Stimulated activated naive CD4-positive, alpha-beta T cell (primary cell): ENCODE measurements around the gene TSPAN15.
"Not testable (repeated sequence)": the region's sequence is repeated elsewhere in the genome, so short reads cannot be mapped to it uniquely, and the experiment has no call there.

Source experiments
- DNase-seq, 6 experiments: peaks; one replicate each; lab custom pipeline; 2025; lab: John Stamatoyannopoulos, UW

The TSPAN15 gene

GRCh38 chr10:69503001-69503895, 52.0 kb downstream of the TSPAN15 start:
- no peak for DNase-seq

DNA sequence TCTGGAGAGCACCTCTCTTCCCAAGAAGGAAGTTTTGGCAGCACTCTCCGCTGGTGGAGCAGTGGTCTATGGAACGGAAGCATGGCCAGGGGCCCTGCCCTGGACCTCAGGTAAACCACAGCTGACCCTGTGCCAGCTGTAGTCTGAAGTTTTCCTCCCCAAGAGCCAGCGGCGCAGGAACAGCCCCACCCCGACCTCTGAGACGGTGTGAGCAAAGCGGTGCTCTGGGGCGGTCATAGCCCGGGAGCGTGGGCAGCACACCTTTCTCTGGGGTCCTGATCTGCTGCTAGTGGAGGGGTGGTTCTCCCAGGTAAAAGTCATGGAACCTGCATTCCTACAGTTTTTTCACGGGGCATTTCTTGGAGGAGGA, 52.6 kb downstream of the TSPAN15 start:
- DNase-seq = no peak

DNA sequence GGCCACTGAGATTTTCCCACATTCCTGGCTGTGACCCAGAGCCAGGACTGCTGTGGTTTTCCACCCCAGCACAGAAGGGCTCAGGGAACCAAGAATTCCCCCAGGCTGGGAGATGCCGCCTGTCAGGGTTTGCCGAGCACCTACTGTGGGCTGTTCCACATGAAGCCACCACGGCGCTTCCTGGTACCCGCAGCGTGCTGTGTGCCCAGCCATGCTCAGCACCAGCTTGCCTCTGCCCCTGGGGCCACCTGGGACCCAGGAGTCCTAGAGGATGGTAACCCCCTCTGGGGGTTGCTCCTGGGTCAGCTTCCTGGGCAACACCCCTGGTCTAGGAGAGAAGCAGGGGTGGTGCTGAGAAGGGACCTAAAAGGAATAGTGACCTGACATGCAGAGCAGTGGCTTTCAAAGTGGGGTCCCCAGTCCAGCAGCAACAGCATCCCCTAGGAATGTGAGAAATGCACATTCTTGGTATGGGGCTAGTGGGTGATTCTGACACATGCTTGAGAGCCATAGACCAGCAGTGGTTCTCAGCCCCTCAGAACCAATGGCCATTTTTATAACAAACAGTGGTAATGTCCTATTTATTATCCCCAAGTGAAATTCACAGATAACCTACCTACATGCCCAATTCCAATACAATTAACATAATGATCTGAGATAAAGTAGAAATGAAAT, 53.4 kb downstream of the TSPAN15 start:
- no peak for DNase-seq

DNA sequence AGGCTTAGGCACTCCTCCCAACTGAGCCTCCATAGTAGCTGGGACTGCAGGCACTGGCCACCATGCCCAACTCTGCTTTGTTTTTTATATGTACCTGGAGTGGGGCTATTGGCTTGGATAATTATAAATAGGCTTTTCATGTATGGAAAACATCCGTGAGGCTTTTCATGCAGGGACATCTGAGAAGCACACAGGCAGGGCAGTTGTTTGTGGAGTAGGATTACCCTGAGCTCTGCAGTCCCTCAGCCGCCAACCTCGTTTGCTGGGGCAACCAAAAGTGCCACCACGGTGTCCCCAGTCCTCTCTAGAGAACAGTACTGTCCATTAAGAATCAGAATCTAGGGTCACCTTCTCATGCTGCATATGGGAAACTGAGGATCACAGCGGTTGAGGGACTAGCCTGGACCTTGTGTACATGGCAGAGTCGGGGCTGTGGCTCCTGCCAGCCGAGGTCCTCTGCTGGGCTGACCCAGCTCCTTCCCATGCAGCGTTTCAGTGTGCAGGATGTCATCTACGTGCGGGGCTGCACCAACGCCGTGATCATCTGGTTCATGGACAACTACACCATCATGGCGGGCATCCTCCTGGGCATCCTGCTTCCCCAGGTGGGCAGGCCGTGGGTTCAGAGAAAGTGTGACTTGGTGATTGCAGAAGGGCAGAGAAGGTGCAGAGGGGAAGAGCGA, 54.5 kb downstream of the TSPAN15 start:
- DNase-seq = no peak

DNA sequence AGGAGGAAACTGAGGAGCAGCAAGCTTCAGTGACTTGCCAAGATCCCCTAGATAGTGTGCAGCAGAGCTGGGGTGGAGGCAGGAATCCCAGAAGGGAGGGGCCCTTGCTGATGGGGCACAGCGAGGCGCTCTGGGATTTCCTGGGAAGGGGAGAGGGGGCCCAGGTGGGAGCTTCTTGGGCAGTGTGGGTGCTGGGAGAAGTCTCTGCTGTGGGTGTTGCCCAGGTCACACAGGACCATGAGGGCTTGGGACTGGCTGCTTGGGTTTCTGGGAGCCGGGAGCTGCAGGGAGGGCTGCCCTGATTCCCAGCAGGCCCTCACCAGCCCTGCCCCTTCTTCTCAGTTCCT, 55.2 kb downstream of the TSPAN15 start:
- DNase-seq = no peak

GRCh38 chr10:69506834-69507713, 55.8 kb downstream of the TSPAN15 start:
- DNase-seq = no peak

- no peak for DNase-seq
These were observed 57.6 kb downstream of the TSPAN15 start for GRCh38 chr10:69508738-69509340.

- DNase-seq = no peak
These were observed 61.6 kb downstream of the TSPAN15 start for GRCh38 chr10:69512901-69513300.

DNA sequence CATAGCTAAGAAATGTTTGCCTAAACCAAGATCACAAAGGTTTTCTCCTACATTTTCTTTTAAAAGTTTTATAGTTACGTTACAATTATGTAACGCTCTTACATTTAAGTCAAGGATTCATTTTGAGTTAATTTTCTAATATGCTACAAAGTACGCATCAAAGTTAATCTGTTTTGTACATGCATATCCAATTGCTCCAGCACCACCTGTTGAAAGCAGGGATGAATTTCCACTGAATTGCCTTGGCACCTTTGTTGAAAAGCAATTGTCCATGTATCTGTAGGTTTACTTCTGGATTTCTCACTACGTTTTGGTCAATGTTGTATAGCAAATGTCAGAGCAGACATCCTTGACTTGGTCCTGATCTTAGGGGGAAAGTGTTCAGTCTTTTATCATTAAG, 62.4 kb downstream of the TSPAN15 start:
- no peak for DNase-seq

DNA sequence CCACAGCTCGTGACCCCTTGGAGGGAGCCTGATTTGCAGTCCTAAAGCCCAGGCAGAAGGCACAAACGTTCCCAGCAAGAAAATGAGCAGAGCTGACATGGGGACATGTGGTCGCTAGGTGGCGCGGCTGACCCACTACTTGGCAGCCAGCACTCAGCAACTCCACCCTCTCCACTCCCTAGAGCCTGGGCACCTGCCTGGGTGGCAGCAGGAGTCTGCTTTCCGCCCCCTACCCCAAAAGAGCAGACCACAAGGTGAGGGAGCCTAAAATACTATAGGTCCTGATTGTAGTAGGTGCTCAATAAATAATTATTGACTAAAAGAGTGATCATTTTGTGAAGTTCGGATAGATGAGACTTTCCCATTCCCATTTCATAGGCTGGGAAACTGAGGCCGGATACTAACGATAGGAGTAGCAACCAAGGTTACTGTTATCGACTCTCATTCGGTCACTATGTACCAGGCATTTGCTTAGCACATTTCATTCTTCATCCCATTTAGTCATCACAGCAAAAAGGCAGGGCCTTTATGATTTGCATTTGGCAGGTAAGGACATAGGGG, 64.5 kb downstream of the TSPAN15 start:
- DNase-seq = peak; percentile 61 to 82 (median 72)

DNA sequence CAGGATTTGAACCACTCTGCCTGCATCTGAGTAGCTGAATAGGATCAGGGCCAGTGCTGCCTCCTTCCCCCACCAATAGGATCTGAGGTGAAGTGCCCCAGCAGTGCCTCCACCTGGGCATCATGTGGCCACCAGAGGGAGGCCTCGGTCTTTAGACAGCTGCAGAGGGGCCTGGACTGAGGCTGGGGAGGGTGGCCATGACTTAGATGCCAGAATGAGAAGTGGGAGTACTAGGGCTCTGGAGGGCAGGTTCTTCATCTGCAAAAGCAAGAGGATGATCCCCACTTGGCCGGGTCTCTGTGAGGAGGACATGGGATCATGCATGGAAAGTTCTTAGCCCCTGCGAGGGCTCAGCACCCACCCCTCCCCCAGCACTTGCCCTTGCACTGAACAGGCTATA, 65.1 kb downstream of the TSPAN15 start:
- peak in 3 of 6 experiments; percentile 7 to 14 (median 7) for DNase-seq

DNA sequence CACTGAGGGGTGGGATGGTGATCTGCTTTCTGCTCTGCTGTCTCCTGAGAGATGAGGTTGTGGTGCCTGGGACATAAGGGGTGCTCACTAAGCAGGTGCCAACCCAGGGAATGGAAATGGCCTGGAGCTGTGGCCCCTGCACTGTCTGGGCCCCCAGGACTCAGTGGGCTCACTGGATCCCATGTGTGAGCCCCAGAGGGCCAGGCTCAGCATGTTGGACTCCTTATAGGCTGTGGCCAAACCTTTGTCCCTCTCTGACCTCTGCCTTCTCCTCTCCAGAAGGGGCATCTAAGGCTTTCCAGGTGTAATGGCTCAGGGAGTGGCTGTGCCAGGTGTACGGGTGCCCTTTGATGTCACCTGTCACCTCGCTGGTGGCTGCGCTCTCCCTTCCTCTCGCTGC, 65.5 kb downstream of the TSPAN15 start:
- DNase-seq = no peak

- DNase-seq = no peak
These were observed 66.1 kb downstream of the TSPAN15 start for GRCh38 chr10:69517271-69517848.

DNA sequence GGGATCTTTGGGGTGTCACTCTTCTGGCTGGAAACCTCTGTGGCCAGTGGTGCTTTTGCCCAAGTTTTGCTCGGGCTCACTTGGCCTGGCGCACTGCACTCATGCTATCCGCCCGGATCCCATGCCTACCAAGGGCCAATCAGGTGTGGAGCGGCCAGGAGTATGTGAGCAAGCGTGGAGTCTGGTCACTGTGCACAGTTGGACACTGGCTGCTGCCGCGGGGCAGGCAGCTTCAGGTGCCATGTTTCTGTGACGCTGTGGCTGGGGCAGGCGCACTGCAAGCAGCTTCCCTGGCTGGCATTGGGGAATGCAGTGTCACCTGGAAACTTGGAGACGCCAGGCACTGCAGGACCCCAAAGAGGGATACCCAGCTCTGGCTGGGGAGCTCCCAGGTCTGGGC, 76.7 kb downstream of the TSPAN15 start:
- DNase-seq = no peak

- DNase-seq = no peak
These were observed 82.4 kb downstream of the TSPAN15 start for GRCh38 chr10:69533658-69534057.

DNA sequence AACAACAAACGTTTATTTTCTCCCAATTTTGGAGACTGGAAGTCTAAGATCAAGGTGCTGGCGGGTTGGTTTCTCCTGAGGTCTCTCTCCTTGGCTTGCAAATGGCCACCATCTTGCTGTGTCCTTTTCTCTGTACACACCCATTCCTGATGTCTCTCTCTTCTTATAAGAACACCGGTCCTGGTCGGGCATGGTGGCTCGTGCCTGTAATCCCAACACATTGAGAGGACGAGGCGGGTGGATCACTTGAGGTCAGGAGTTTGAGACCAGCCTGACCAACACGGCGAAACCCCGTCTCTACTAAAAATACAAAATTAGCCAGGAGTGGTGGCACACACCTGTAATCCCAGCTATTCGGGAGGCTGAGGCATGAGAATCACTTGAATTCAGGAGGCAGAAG, 85.3 kb downstream of the TSPAN15 start:
- not testable (repeated sequence) for DNase-seq

DNA sequence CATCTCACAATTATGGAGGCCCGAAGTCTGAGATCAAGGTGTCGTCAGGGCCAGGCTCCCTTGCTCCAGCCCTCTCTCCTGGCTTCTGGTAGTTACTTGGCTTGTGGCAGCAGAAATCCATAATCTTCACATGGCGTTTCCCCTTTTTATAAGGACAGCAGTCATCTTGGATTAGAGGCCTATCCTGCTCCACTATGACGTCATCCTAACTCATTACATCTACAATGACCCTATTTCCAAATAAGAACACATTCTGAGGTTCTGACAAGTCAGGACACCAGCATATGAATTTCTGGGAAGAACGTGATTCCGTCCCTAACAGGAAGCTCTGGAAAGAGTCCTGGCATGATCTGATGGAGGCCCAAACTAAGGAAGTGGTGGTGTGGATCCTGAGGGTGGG, 86.2 kb downstream of the TSPAN15 start:
- no peak for DNase-seq

DNA sequence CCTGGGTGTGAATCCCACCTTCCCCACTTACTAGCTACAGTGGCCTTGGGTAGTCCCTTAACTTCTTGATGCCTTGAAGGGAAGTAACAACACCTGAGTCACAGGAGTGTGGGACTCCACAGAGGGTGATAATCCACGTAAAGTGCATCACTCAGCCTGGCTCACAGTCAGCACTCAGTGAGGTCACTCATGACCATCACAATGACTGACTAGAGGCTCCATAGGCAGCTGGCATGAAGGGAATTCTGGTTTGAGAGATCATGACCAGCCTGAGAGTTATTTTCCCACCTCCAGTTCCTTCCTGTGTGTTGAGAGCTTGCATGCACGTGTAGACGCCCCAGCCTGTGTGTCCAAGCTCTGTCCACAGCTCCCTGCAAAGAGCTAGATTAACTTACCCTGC, 87.2 kb downstream of the TSPAN15 start:
- DNase-seq = no peak

DNA sequence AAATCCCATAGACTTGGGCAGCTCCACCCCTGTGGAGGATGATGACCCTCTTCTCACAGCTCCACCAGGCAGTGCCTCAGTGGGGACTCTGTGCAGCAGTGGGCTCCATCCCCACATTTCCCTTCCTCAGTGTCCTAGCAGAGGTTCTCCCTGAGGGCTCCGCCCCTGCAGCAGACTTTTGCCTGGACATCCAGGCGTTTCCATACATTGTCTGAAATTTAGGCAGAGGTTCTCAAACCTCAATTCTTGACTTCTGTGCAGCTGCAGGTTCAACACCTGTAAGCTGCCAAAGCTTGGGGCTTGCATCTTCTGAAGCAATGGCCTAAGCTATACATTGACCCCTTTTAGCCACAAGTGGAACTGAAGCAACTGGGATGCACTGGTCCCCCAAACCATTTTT, 90.2 kb downstream of the TSPAN15 start:
- DNase-seq = no peak

- DNase-seq = no peak
These were observed 98.7 kb downstream of the TSPAN15 start for GRCh38 chr10:69549959-69550358.

DNA sequence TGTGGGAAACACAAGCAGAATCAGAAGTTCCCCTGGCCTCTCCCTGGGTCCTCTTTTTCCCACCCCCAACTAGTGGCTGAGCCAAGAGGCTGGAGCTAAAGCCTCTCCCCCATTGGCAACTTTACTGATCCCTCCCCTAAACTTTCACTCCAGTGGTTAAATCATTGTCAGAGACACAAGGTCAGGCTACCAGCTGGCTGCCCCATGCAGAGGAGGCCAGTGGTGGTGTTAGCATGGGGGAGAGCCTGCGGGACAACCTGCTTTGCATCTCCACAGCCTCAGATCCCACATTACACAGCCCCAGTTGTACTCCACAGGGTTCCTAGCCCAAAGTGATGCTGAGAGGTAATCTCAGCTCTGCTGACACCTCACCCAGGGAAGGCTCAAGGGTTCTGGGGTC, 101.0 kb downstream of the TSPAN15 start:
- no peak for DNase-seq
